ENCODE results near the gene XYLT1. TPM values are rescaled to one million over a fixed set of nuclear protein-coding genes. Genes with fewer than 3 reads are reported as not detected.

Gene XYLT1
- total RNA-seq, 1 experiment from 2014 or later: 14.5 TPM

- H2BK12ac ChIP-seq (ENCODE audit: insufficient read length, low read depth, low read length): no peak overlapping the region
- H3K18ac ChIP-seq (ENCODE audit: insufficient read length, low read depth, low read length): no peak overlapping the region
- no peak overlapping the region for H3K56ac ChIP-seq (ENCODE audit: insufficient read length, low read depth, low read length)
- WGBS (ENCODE audit: extremely low coverage, insufficient read length, low lambda C conversion rate): no CpG with 5 or more reads among the region's 4 CpGs
- no peak overlapping the region for H3T11ph ChIP-seq (ENCODE audit: low read length)
- H4K8ac ChIP-seq (replicated peaks; ENCODE audit: insufficient read length, low read depth, low read length): peak overlapping the region; percentile 33
- H3K27ac ChIP-seq (ENCODE audit: insufficient read length, low read depth, low read length): no peak overlapping the region
- H2BK5ac ChIP-seq (ENCODE audit: insufficient read length, low read length): no peak overlapping the region
- H3K23me2 ChIP-seq (ENCODE audit: insufficient read length, low read depth, low read length, poor library complexity, severe bottlenecking): no peaks in the 10 kb centered on the region
- no peak overlapping the region for H3K27ac Mint-ChIP-seq
- no peak overlapping the region for H3K4me2 ChIP-seq (ENCODE audit: insufficient read depth, insufficient read length, low read length)
- no peak overlapping the region for H3K9ac ChIP-seq (ENCODE audit: extremely low read depth, insufficient read length, low read length)
- H3K4me3 Mint-ChIP-seq: no peak overlapping the region
- no peak overlapping the region for H2BK20ac ChIP-seq (ENCODE audit: low read depth, low read length, poor library complexity, severe bottlenecking)
- H3K79me2 ChIP-seq (ENCODE audit: insufficient read depth, low read length): no peaks in the 10 kb centered on the region; the same call in 1 of the 2 replicates
- H2BK15ac ChIP-seq (ENCODE audit: low read depth, low read length): no peak overlapping the region
- H3K79me1 ChIP-seq (ENCODE audit: insufficient read depth, low read depth, low read length, poor library complexity, severe bottlenecking): no peaks in the 10 kb centered on the region
- H2AFZ ChIP-seq (ENCODE audit: low read length): no peak overlapping the region
- no peak overlapping the region for H2AK5ac ChIP-seq (ENCODE audit: insufficient read length, low read length)
- H3K36me3 Mint-ChIP-seq (ENCODE audit: insufficient read depth in 1 of 3, low read depth in 3 of 3): peaks cover 0 to 2% (median 0%) of the 10 kb centered on the region in 3 experiments; a peak in 2 of 7 replicates
- H3K9me3 Mint-ChIP-seq: no peaks in the 10 kb centered on the region; a peak in 1 of 5 replicates
- H4K5ac ChIP-seq (ENCODE audit: insufficient read length, low read depth, low read length): no peak overlapping the region
- no peaks in the 10 kb centered on the region for H4K20me1 ChIP-seq (ENCODE audit: control insufficient read depth, insufficient read depth, insufficient read length)
- H3K4me1 Mint-ChIP-seq: peaks cover 13 to 15% of the 10 kb centered on the region in 2 experiments
- no peak for DNase-seq
- H3K4me1 ChIP-seq (ENCODE audit: insufficient read depth, low read length): peaks cover 2% of the 10 kb centered on the region; the same call in 1 of the 2 replicates
- H3K14ac ChIP-seq (ENCODE audit: insufficient read depth, low read length): no peak overlapping the region
- H3K9me3 ChIP-seq (ENCODE audit: control insufficient read depth, low read depth, low read length): no peaks in the 10 kb centered on the region
- H3K23ac ChIP-seq (ENCODE audit: insufficient read length, low read depth, low read length): no peak overlapping the region
- H3K27me3 ChIP-seq (ENCODE audit: insufficient read depth, low read length): no peaks in the 10 kb centered on the region
- no peak for TF ChIP-seq CTCF (conservative IDR thresholded peaks at IDR 0.05)
- H3K27me3 Mint-ChIP-seq (ENCODE audit: low read depth): no peaks in the 10 kb centered on the region
- H3K4ac ChIP-seq (ENCODE audit: low read depth, low read length): no peak overlapping the region
- no peak overlapping the region for H4K91ac ChIP-seq (ENCODE audit: insufficient read length, low read depth, low read length)
- no peak overlapping the region for H2BK120ac ChIP-seq (ENCODE audit: low read depth, low read length, poor library complexity, severe bottlenecking)
These were observed 241.0 kb downstream of the XYLT1 start for GRCh38 chr16:17229766-17230165.

Measured in H9 (cell line).